Inflammatory macrophage treated with lipopolysaccharide for 4 hours (primary cell): Measurements from ENCODE around the gene PDE2A.
"Not testable (repeated sequence)": the region's sequence is repeated elsewhere in the genome, so short reads cannot be mapped to it uniquely, and the experiment has no call there.

Source experiments
- DNase-seq: peaks from one replicate; pipeline ENCODE4 v3.0.0-alpha.2; 2020

The PDE2A gene

DNA sequence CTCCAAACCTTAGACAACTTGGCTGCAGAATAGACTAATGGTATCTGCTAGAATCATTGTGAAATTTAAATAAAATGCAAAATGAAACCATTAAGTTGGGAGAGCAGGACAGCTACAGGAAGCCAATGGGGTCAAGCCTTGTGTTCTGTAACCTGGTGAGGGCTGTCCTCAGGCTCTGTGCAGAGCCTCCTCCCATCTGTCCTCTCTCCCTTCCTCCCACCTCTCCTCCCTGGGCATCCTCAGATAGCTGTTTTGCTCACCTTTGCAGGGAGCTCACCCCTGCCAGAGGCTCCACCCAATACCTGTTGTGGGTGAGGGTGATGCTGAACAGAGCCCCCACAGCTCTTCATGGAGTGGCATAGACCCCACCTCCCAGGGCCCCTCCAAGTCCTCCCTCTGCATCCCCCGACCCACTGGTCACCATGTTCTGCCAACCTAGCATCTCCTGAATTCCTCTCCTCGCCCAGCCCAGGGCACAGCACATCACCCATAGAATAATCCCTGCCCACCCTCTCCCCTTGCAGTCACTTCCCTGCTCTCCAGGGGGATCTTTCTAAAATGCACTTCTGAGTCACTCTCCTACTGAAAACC lies 100.3 kb downstream of the PDE2A start:
- DNase-seq = peak; percentile 23

- peak; percentile 21 for DNase-seq
Observed at GRCh38 chr11:72573072-72573854, 101.0 kb downstream of the PDE2A start.

GRCh38 chr11:72572540-72572939 lies 101.7 kb downstream of the PDE2A start:
- DNase-seq = not testable (repeated sequence)

DNA sequence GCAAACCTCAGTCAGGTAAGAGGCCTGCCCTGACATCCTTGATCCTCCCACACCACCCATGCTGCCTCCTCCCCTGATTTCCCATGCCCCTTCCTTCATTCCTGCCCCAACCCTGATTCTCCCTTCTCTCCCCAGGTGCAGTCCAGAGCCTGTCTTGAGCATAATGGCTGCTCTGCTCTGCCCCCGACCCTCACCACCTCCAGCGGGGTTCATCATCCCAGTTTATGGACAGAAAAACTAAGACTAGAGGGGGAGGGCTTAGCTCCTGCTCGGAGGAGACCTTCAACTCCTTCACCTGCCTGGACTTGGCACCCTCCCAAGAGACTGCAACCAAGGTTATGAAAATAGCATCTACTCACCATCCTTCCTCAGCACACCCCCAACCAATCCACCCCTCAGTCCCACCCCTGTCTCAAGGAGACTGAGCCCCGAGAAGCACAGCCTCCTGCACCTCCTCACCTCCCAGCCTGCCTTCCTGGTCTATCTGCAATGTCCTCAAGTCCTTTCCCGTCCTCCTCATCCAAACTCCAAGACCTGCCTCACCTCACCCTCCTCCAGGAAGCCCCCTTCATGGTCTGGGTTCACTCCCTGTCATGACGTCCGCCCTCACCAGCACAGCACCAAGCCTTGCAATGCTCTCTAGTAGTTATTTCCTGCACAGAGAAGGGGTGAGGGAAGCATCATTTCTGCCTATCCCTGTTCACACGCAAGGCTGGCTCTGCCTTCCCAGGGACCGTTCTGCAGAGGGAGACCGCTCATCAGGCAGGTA lies 103.1 kb downstream of the PDE2A start:
- DNase-seq = no peak

DNA sequence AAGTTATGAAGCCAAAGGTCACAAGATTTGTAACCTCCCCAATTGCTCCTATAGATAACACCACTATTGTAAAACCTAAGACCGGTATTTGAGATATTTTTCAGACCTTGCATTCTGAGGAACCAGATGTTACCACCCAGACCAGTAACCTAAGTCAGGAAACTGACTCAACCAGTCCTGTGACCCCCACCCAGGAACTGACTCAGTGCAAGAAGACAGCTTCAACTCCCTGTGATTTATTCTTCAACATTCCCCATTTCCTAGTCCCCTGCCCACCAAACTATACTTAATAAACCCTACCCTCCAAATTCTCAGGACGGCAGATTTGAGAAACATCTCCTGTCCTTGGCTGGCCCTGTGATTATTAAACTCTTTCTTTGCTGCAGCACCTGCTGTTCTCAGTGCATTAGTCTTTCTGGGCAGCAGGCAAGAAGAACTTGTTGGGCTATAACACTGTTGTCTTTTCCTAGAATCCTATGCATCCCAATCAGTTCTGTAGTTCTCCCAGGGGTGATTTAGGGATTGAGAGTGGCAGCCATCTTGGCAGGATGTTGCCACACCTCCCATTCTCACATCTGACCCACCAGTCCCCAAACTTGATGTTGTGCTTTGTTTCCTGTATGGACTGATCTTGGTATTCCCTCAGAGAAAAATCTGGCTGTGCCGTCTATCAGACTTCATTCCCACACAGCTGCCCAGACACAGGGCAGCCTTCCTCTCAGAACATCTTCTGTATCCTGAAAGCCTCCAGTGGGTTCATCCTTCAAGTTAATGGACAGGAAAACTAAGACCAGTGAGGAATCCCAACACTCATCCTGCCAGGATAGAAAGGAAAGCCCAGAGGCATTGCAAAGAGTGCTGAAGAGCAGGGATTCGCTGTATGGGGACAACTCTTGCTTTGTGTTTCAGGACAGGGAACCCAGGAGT lies 104.0 kb downstream of the PDE2A start:
- peak; percentile 84 for DNase-seq

- DNase-seq = no peak
Observed at GRCh38 chr11:72568861-72569260, 105.4 kb downstream of the PDE2A start.

GRCh38 chr11:72562431-72562830 lies 111.8 kb downstream of the PDE2A start:
- DNase-seq = no peak

DNA sequence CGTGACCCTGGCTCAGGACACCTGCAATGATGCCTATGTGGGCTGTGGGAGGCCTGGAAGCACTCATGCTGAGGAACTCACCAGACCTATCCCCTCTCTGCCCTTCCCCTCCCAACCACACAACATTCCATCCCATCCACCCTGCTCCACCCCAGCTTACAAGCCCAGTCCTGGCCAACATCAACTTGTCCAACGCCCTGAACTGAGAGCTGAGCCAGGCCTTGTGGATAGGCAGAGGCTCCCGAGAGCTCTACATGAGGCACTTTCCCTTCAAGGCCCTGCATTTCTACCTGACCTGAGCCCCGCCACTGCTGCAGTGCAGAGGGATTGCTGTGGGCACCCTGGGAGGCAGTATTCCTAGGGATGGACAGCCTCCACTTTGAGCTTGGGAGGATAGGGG lies 112.4 kb downstream of the PDE2A start:
- DNase-seq = no peak

- not testable (repeated sequence) for DNase-seq
Observed at GRCh38 chr11:72560864-72561263, 113.4 kb downstream of the PDE2A start.

DNA sequence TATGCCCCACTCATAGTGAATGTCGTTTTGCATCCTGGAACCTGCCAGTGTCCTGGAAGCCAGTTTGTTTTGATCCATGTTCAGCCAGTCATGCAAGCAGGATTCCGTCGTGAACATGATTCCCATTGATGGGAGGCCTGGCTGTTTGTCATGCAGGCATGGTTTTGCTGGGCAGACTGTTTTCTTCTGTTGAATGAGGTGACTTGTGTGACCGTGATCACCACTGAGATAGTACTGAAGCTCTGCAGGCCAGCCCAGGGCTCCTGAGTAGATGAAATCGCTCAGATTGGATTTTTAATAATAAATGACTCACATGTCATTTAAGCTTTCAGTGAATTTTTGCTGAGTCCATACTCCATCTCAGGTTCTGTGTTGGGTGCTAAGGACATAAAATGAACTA lies 117.8 kb downstream of the PDE2A start:
- no peak for DNase-seq

DNA sequence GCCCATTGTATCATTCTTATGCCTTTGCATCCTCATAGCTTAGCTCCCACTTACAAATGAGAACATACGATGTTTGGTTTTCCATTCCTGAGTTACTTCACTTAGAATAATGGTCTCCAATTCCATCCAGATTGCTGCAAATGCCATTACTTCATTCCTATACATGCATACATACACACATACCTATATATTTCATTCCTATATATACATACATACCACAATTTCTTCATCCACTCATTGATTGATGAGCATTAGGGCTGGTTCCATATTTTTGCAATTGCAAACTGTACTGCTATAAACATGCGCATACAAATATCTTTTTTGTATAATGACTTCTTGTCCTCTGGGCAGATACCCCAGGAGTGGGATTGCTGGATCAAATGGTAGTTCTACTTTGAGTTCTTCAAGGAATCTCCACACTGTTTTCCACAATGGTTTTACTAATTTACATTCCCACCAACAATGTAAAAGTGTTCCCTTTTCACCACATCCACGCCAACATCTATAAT lies 119.2 kb downstream of the PDE2A start:
- not testable (repeated sequence) for DNase-seq

GRCh38 chr11:72553706-72554105 lies 120.5 kb downstream of the PDE2A start:
- peak; percentile 32 for DNase-seq

DNA sequence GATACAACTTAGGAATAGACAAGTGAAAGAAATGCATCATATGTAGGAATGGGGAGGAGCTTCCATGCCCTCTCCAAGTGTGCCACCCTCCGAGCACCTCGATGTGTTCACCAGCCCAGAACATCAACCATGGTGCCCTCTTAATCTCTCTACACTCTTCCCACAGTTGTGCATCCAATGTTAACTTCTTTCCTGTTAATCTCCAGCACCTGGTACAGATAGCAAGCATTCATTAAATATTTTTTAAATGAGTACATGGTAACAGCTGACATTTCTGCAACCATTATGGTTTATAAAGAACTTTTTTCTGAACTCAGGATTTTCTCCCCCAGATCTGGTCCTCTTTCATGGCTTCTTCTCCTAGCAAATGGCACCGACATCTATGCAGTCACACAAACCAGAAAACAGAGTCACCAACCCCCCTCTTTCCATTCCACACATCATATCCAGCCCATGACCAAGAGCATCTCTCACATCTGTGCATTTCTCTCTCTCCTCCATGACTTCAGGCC lies 121.8 kb downstream of the PDE2A start:
- no peak for DNase-seq

DNA sequence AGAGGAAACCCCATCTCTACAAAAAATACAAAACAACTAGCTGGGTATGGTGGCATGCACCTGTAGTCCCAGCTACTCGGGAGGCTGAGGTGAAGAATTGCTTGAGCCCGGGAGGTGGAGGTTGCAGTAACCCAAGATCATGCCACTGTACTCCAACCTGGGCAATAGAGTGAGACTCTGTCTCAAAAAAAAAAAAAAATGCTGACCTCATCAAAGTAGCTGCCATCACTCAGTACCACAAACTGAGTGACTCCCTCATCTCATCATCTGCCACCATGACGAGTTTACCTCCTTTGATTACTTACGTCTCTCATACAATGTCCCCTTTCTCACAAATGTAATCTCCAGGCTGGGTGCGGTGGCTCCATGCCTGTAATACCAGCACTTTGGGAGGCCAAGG lies 122.7 kb downstream of the PDE2A start:
- no peak for DNase-seq

DNA sequence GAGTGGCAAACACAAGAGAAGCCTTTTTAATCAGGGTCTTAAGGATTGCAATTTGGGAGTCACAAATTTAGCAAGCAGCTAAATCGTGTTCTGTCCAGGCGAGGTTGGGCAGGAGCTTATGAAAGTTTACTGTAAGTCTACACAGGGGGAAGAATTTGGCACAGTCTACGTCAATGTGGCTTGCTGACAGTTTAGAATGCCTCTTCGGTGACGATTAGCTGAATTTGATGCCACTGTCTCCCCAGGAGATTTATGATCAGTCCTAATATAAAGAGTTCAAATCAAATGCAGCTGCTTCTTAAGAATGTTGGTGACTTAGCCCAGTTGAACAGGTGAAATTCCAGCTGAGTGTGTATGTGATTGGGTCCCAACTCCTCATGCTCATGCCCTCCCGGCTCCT lies 125.8 kb downstream of the PDE2A start:
- DNase-seq = no peak

- no peak for DNase-seq
Observed at GRCh38 chr11:72546866-72547265, 127.4 kb downstream of the PDE2A start.

- DNase-seq = no peak
Observed at GRCh38 chr11:72544589-72544988, 129.6 kb downstream of the PDE2A start.

DNA sequence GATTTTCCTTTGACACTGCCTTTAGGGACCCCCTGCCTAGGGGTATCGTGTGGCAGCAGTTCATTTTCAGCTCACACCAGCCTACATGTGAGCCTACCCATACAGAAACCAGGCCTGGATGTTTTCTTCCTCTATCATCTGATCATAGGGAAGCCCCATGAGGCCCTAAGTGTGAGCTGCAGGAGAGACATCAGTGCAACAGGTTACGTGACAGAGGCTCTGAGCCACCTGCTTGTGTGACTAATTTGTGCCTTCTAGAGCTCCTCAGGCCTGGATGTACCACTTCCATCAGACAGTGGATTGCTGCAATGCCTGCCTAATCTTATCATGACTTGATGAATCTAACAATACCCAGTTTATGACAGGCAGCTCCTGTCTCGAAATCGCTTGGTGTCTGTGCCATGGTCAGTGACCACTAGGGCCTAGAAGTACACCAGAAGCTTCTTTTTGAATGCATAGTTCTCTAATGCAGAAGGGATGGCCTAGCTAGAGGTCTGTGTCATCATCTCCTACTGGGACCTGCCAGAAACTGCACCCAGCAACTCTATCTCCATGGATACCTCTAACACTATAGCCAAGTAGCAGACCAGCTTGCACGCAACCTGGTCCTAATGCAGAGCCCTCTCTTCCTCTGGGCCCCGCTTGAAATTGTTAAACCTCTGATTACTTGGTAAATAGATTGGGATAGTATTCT lies 130.2 kb downstream of the PDE2A start:
- DNase-seq = no peak

GRCh38 chr11:72541257-72541974 lies 132.8 kb downstream of the PDE2A start:
- DNase-seq = no peak

DNA sequence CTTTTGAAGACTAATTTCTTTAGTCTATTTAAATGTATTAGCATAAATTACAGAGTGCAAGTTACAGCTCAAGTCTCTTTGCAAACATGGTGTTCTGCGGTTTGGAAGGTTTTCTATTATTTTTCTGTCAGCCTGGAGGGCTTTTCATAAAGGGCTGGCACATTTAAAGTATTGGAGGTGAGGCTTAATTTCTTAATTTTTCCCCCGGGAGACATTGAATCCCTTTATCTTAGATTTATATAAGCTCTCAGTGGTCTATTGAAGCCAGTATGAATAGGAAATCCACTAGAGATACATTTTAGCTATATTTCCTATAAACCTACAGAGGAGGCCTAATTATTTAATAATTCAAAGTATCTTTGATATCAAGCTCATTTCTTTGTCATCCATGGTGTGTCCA lies 137.2 kb downstream of the PDE2A start:
- DNase-seq = no peak

DNA sequence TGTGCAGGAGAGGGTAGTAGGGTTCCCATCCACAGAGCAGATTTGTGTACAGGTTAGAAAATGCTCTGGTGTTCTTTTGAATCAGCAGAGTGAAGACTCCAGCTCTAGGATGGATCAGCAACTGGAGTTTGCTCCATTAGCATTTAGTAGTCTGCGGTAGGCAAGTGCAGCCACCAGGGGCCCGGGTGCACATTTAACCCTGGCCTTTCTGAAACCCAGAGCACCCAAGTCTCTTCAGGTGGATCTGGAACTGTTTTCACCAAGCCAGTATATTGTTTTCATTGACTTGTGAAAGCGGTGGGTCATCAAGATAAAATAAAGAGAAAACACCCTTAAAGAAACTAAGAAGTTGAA lies 139.1 kb downstream of the PDE2A start:
- no peak for DNase-seq
